NCI-H2196 treated with DMSO at 0.1 percent for 48 hours (cell line): ENCODE measurements around the gene FN1.

ENCODE experiments used
- DNase-seq: peaks from one replicate; lab custom pipeline; 2025; ENCODE audit not compliant: unreplicated experiment; lab: John Stamatoyannopoulos, UW

Gene FN1

GRCh38 chr2:215442401-215442787, 6.5 kb upstream of the FN1 start:
- DNase-seq = no peak

GRCh38 chr2:215441560-215442400, 5.9 kb upstream of the FN1 start:
- DNase-seq = no peak

- DNase-seq = no peak
These were observed 4.2 kb upstream of the FN1 start for GRCh38 chr2:215439980-215440512.

- no peak for DNase-seq
These were observed 3.5 kb upstream of the FN1 start for GRCh38 chr2:215439404-215439803.

GRCh38 chr2:215437614-215438013, 1.7 kb upstream of the FN1 start:
- DNase-seq = no peak

GRCh38 chr2:215436705-215437565, 1.1 kb upstream of the FN1 start:
- no peak for DNase-seq

- DNase-seq = no peak
These were observed 493 bp downstream of the FN1 start for GRCh38 chr2:215435280-215435869.

- no peak for DNase-seq
These were observed 1.2 kb downstream of the FN1 start for GRCh38 chr2:215434447-215435279.

- DNase-seq = no peak
These were observed 2.9 kb downstream of the FN1 start for GRCh38 chr2:215432759-215433594.

GRCh38 chr2:215431778-215432758, 3.8 kb downstream of the FN1 start:
- DNase-seq = no peak

- DNase-seq = no peak
These were observed 4.6 kb downstream of the FN1 start for GRCh38 chr2:215431290-215431689.

- no peak for DNase-seq
These were observed 5.2 kb downstream of the FN1 start for GRCh38 chr2:215430528-215431187.

- DNase-seq = no peak
These were observed 6.4 kb downstream of the FN1 start for GRCh38 chr2:215429424-215429823.

GRCh38 chr2:215428060-215428910, 7.6 kb downstream of the FN1 start:
- no peak for DNase-seq

GRCh38 chr2:215427585-215427984, 8.3 kb downstream of the FN1 start:
- DNase-seq = no peak

- DNase-seq = no peak
These were observed 10.7 kb downstream of the FN1 start for GRCh38 chr2:215425021-215425782.
